GM18502 (cell line): ENCODE measurements around the gene ALKBH6.
"Not testable (repeated sequence)": the region's sequence is repeated elsewhere in the genome, so short reads cannot be mapped to it uniquely, and the experiment has no call there.

Experiments used
- ATAC-seq: cut with Tn5 transposase; IDR thresholded peaks from one replicate; pipeline ENCODE4 v1.9.1; 2021; ENCODE audit warnings: mild to moderate bottlenecking; ENCODE audit not compliant: unreplicated experiment, poor library complexity

The ALKBH6 gene

GRCh38 chr19:36014012-36014924, at the start of gene ALKBH6:
Gene ALKBH6, minus strand, starts transcription at chr19:36014213. Its CDS starts 816 bp downstream, at chr19:36013397.
- ATAC-seq: peak; percentile 97

- ATAC-seq: no peak
Measured at GRCh38 chr19:36061367-36061766, 47.4 kb upstream of the ALKBH6 start.

GRCh38 chr19:36060430-36060829, 46.4 kb upstream of the ALKBH6 start:
- ATAC-seq: no peak

GRCh38 chr19:36059180-36059910, 45.3 kb upstream of the ALKBH6 start:
- ATAC-seq: no peak

- no peak for ATAC-seq
Measured at GRCh38 chr19:36058481-36059179, 44.6 kb upstream of the ALKBH6 start.

GRCh38 chr19:36054733-36055686, 41.0 kb upstream of the ALKBH6 start, which contains the start of gene WDR62:
Gene WDR62, plus strand, starts transcription at chr19:36054897. Its CDS starts 75 bp downstream, at chr19:36054972.
- peak; percentile 80 for ATAC-seq

- ATAC-seq: peak; percentile 84
Measured at GRCh38 chr19:36054119-36054732, 40.2 kb upstream of the ALKBH6 start, which contains the start of gene THAP8. Gene THAP8, minus strand, starts transcription at chr19:36054285. Its CDS starts 68 bp downstream, at chr19:36054217.

GRCh38 chr19:36051637-36052036, 37.6 kb upstream of the ALKBH6 start:
- ATAC-seq: no peak

GRCh38 chr19:36051236-36051635, 37.2 kb upstream of the ALKBH6 start:
- ATAC-seq: no peak

- ATAC-seq: no peak
Measured at GRCh38 chr19:36049080-36049698, 35.2 kb upstream of the ALKBH6 start.

GRCh38 chr19:36047835-36048234, 33.8 kb upstream of the ALKBH6 start:
- ATAC-seq: no peak

GRCh38 chr19:36046443-36047050, 32.5 kb upstream of the ALKBH6 start:
- ATAC-seq: no peak

- ATAC-seq: no peak
Measured at GRCh38 chr19:36043952-36044351, 29.9 kb upstream of the ALKBH6 start.

- no peak for ATAC-seq
Measured at GRCh38 chr19:36041831-36042230, 27.8 kb upstream of the ALKBH6 start.

GRCh38 chr19:36041092-36041491, 27.1 kb upstream of the ALKBH6 start:
- not testable (repeated sequence) for ATAC-seq

GRCh38 chr19:36040495-36040894, 26.5 kb upstream of the ALKBH6 start:
- no peak for ATAC-seq

- no peak for ATAC-seq
Measured at GRCh38 chr19:36032251-36033104, 18.5 kb upstream of the ALKBH6 start, which contains the start of gene CLIP3. Gene CLIP3, minus strand, starts transcription at chr19:36032873. Its CDS starts 516 bp downstream, at chr19:36032357.
